HG03097 (cell line): Measurements from ENCODE around the gene PAK1IP1.
"Not testable (repeated sequence)": the region's sequence is repeated elsewhere in the genome, so short reads cannot be mapped to it uniquely, and the experiment has no call there.

Source experiments
- ATAC-seq: cut with Tn5 transposase; IDR thresholded peaks from one replicate; pipeline ENCODE4 v1.9.1; 2021; ENCODE audit not compliant: unreplicated experiment, low FRiP score

Gene PAK1IP1

GRCh38 chr6:10690651-10691445 is 3.9 kb upstream of the PAK1IP1 start:
- no peak for ATAC-seq

- no peak for ATAC-seq
These were observed 1.7 kb upstream of the PAK1IP1 start for GRCh38 chr6:10692965-10693538.

GRCh38 chr6:10695086-10695657 is 400 bp downstream of the PAK1IP1 start:
- no peak for ATAC-seq

- no peak for ATAC-seq
These were observed 1.9 kb downstream of the PAK1IP1 start for GRCh38 chr6:10696655-10697054.

- ATAC-seq, result no peak
These were observed 19.2 kb downstream of the PAK1IP1 start for GRCh38 chr6:10713962-10714361.

- ATAC-seq, result no peak
These were observed 24.7 kb downstream of the PAK1IP1 start for GRCh38 chr6:10719296-10719963.

- no peak for ATAC-seq
These were observed 25.1 kb downstream of the PAK1IP1 start for GRCh38 chr6:10719964-10720264.

GRCh38 chr6:10720265-10720959 is 25.6 kb downstream of the PAK1IP1 start:
- ATAC-seq, result no peak

- ATAC-seq, result not testable (repeated sequence)
These were observed 26.4 kb downstream of the PAK1IP1 start for GRCh38 chr6:10720960-10721849.

GRCh38 chr6:10721850-10722569 is 27.2 kb downstream of the PAK1IP1 start:
- no peak for ATAC-seq

GRCh38 chr6:10722570-10722819 is 27.7 kb downstream of the PAK1IP1 start:
- no peak for ATAC-seq

GRCh38 chr6:10722820-10723566 is 28.2 kb downstream of the PAK1IP1 start, which contains the start of gene TMEM14C:
Gene TMEM14C, plus strand, starts transcription at chr6:10723070. Its CDS starts 1,544 bp downstream, at chr6:10724614.
- peak; percentile 98 for ATAC-seq

GRCh38 chr6:10723567-10723881 is 28.8 kb downstream of the PAK1IP1 start:
- no peak for ATAC-seq

- no peak for ATAC-seq
These were observed 30.3 kb downstream of the PAK1IP1 start for GRCh38 chr6:10725044-10725443.

- no peak for ATAC-seq
These were observed 30.9 kb downstream of the PAK1IP1 start for GRCh38 chr6:10725716-10726115.

GRCh38 chr6:10730254-10730653 is 35.5 kb downstream of the PAK1IP1 start:
- ATAC-seq, result no peak

GRCh38 chr6:10733151-10733715 is 38.5 kb downstream of the PAK1IP1 start:
- ATAC-seq, result no peak

- ATAC-seq, result no peak
These were observed 39.1 kb downstream of the PAK1IP1 start for GRCh38 chr6:10733863-10734262.

- ATAC-seq, result no peak
These were observed 42.0 kb downstream of the PAK1IP1 start for GRCh38 chr6:10736731-10737130.
